HCT116 (cell line): ENCODE results near the gene ZNRF3. TPM values are rescaled to one million over a fixed set of nuclear protein-coding genes. Genes with fewer than 3 reads are reported as not detected.

Experiments used
- ATAC-seq: fragments of 200-7000 bp; cut with Tn5 transposase; 2 replicates; pipeline ENCODE4 v1.9.1; 2020; ENCODE audit warnings: mild to moderate bottlenecking, moderate library complexity
- BruUV-seq: library from RNA; stranded (reverse); fragments of 400-500 nt; replicated peaks from 2 replicates; lab custom pipeline; 2021; lab: Mats Ljungman, UMichigan
- CTCF ChIA-PET: fragments of 300-600 bp; sonication (Branson Sonifier 250); formaldehyde crosslinking; loops from one replicate; lab custom pipeline; 2021; ENCODE audit warnings: antibody characterized with exemption; lab: Charles Lee
- POLR2A ChIA-PET: fragments of 300-600, 350-600 bp; sonication (Branson Sonifier 250); formaldehyde crosslinking; loops from one replicate; lab custom pipeline; 2021; ENCODE audit warnings: antibody characterized with exemption; lab: Charles Lee
- RAD21 ChIA-PET, 2 experiments: fragments of 300-600 bp; sonication (Branson Sonifier 250); formaldehyde crosslinking; loops; one replicate each; lab custom pipeline; 2023; ENCODE audit warnings: low total read pairs in 2 of 2; ENCODE audit not compliant: uncharacterized antibody in 2 of 2, unreplicated experiment in 2 of 2, low non-redundant PET in 1 of 2; lab: Charles Lee
- DNase-seq: peaks from one replicate; pipeline ENCODE4 v3.0.0-alpha.2; 2010; ENCODE audit warnings: low read depth, low spot score
- H2AFZ ChIP-seq: fragments of 200-600 bp; shearing (Covaris generic), sonication (generic); 2 replicates; pipeline ENCODE4 v1.6.1; 2017; ENCODE audit warnings: low read depth, mixed run types, mixed read lengths, antibody characterized with exemption, low read length; ENCODE audit not compliant: poor library complexity, severe bottlenecking
- H3K27ac ChIP-seq: 2 replicates; pipeline ENCODE4 v1.5.1; 2012; ENCODE audit warnings: low read depth, low read length
- H3K27me3 ChIP-seq: fragments of 200-600 bp; sonication (generic); 2 replicates; pipeline ENCODE4 v1.6.1; 2016; ENCODE audit warnings: mixed run types, low read length, mixed read lengths; ENCODE audit not compliant: insufficient read depth
- H3K36me3 ChIP-seq, 2 experiments: fragments of 200-500 bp in 1 of 2; fragments of 200-600 bp in 1 of 2; sonication (Bioruptor generic) in 1 of 2; sonication (generic) in 1 of 2; 2 replicates each; pipeline versions ENCODE4 v1.5.1 to v1.6.1; 2014 to 2016; ENCODE audit warnings: low read length in 2 of 2, inconsistent platforms in 1 of 2, mixed read lengths in 1 of 2, mixed run types in 1 of 2; ENCODE audit not compliant: insufficient read depth in 2 of 2, control insufficient read depth in 1 of 2
- H3K4me1 ChIP-seq, 2 experiments: fragments of 200-600 bp in 1 of 2; sonication (generic) in 1 of 2; 2 replicates each; pipeline versions ENCODE4 v1.5.1 to v1.6.1; 2012 to 2017; ENCODE audit warnings: low read length in 2 of 2, inconsistent platforms in 1 of 2, mild to moderate bottlenecking in 1 of 2, mixed read lengths in 1 of 2, mixed run types in 1 of 2, moderate library complexity in 1 of 2; ENCODE audit not compliant: insufficient read depth in 2 of 2, control insufficient read depth in 1 of 2
- H3K4me2 ChIP-seq: fragments of 200-600 bp; sonication (generic); 2 replicates; pipeline ENCODE4 v1.6.1; 2017; ENCODE audit warnings: mixed run types, low read length, mixed read lengths
- H3K4me3 ChIP-seq, 2 experiments: fragments of 200-600 bp in 1 of 2; sonication (generic) in 1 of 2; replicated peaks in 1 of 2; 2 replicates each; pipeline ENCODE4 v1.5.1; 2011 to 2016; ENCODE audit warnings: low read length in 2 of 2, control low read depth in 1 of 2, low read depth in 1 of 2, mild to moderate bottlenecking in 1 of 2, mixed read lengths in 1 of 2, mixed run types in 1 of 2
- H3K79me2 ChIP-seq: fragments of 200-600 bp; sonication (generic); 2 replicates; pipeline ENCODE4 v1.6.1; 2017; ENCODE audit warnings: mild to moderate bottlenecking, mixed run types, low read length, moderate library complexity, mixed read lengths; ENCODE audit not compliant: insufficient read depth
- H3K9ac ChIP-seq: fragments of 200-600 bp; sonication (generic); 2 replicates; pipeline ENCODE4 v1.6.1; 2016; ENCODE audit warnings: low read length, mixed read lengths
- H3K9me2 ChIP-seq: fragments of 200-600 bp; sonication (generic), shearing (Covaris generic); 2 replicates; pipeline ENCODE4 v1.6.1; 2017; ENCODE audit warnings: mixed run types, mild to moderate bottlenecking, moderate library complexity; ENCODE audit not compliant: insufficient read depth
- H3K9me3 ChIP-seq, 2 experiments: fragments of 200-500 bp in 1 of 2; fragments of 200-600 bp in 1 of 2; sonication (Bioruptor generic) in 1 of 2; sonication (generic) in 1 of 2; 2 replicates each; pipeline ENCODE4 v1.6.1; 2014 to 2017; ENCODE audit warnings: low read length in 2 of 2, mixed read lengths in 2 of 2, inconsistent platforms in 1 of 2, low read depth in 1 of 2, mild to moderate bottlenecking in 1 of 2, mixed run types in 1 of 2, moderate library complexity in 1 of 2; ENCODE audit not compliant: control insufficient read depth in 1 of 2, insufficient read depth in 1 of 2
- H4K20me1 ChIP-seq: fragments of 200-600 bp; sonication (generic), shearing (Covaris generic); 2 replicates; pipeline ENCODE4 v1.6.1; 2017; ENCODE audit warnings: mixed run types, mild to moderate bottlenecking, moderate library complexity; ENCODE audit not compliant: insufficient read depth
- CTCF ChIP-seq, 3 experiments: fragments of 200-600 bp in 1 of 3; sonication (generic) in 1 of 3; IDR thresholded peaks in 2 of 3; conservative IDR thresholded peaks in 1 of 3; 2 replicates each; pipeline ENCODE4 v1.5.1; 2012 to 2017; ENCODE audit warnings: low read depth in 2 of 3, low read length in 2 of 3, antibody characterized with exemption in 1 of 3, borderline replicate concordance in 1 of 3, control low read depth in 1 of 3, mild to moderate bottlenecking in 1 of 3, mixed read lengths in 1 of 3, mixed run types in 1 of 3, moderate library complexity in 1 of 3; ENCODE audit not compliant: insufficient read depth in 1 of 3
- ELF1 ChIP-seq: IDR thresholded peaks from 2 replicates; pipeline ENCODE4 v1.6.1; 2012; ENCODE audit warnings: low read depth, borderline replicate concordance
- EZH2phosphoT487 ChIP-seq: fragments of 200-600 bp; IDR thresholded peaks from 2 replicates; pipeline ENCODE4 v1.6.1; 2018; ENCODE audit warnings: antibody characterized with exemption, borderline replicate concordance
- MAX ChIP-seq: IDR thresholded peaks from 2 replicates; pipeline ENCODE4 v1.6.1; 2012
- POLR2A ChIP-seq: IDR thresholded peaks from 2 replicates; pipeline ENCODE4 v1.7.0; 2011; ENCODE audit warnings: borderline replicate concordance; ENCODE audit not compliant: insufficient read depth, insufficient read length; ENCODE audit errors: extremely low read depth
- RAD21 ChIP-seq: IDR thresholded peaks from 2 replicates; pipeline ENCODE4 v1.6.1; 2012; ENCODE audit warnings: low read depth, mild to moderate bottlenecking
- SP1 ChIP-seq: IDR thresholded peaks from 2 replicates; pipeline ENCODE4 v1.6.1; 2012; ENCODE audit warnings: low read depth
- SRF ChIP-seq: IDR thresholded peaks from 2 replicates; pipeline ENCODE4 v1.6.1; 2012; ENCODE audit warnings: low read depth
- TCF7L2 ChIP-seq: IDR thresholded peaks from 2 replicates; pipeline ENCODE4 v1.7.0; 2011; ENCODE audit warnings: borderline replicate concordance, inconsistent platforms; ENCODE audit not compliant: insufficient read depth, insufficient read length; ENCODE audit errors: extremely low read depth
- YY1 ChIP-seq: IDR thresholded peaks from 2 replicates; pipeline ENCODE4 v1.6.1; 2011; ENCODE audit warnings: low read length, low read depth, moderate library complexity, mild to moderate bottlenecking; ENCODE audit not compliant: insufficient replicate concordance; ENCODE audit errors: extremely low read depth
- ZFX ChIP-seq: fragments of 450-650 bp; IDR thresholded peaks from 2 replicates; pipeline ENCODE4 v1.6.1; 2017
- intact Hi-C: fragments of 100-400 bp; cut with micrococcal nuclease; formaldehyde crosslinking; loops from 2 replicates; pipeline ENCODE4 v1.10.0; 2022
- total RNA-seq: library from RNA; stranded (reverse); gene quantifications from one replicate; pipeline ENCODE4 v1.2.1, GENCODE V29; 2021; ENCODE audit not compliant: unreplicated experiment
- TF ChIP-seq, protein P1 (sequence below): IDR thresholded peaks from 2 replicates; pipeline ENCODE4 v1.6.1; 2011; ENCODE audit warnings: mild to moderate bottlenecking, low read length, moderate library complexity; ENCODE audit not compliant: insufficient replicate concordance; ENCODE audit errors: extremely low read depth

ZNRF3 gene
- total RNA-seq, 1 experiment from 2014 or later, result 12.2 TPM

DNA sequence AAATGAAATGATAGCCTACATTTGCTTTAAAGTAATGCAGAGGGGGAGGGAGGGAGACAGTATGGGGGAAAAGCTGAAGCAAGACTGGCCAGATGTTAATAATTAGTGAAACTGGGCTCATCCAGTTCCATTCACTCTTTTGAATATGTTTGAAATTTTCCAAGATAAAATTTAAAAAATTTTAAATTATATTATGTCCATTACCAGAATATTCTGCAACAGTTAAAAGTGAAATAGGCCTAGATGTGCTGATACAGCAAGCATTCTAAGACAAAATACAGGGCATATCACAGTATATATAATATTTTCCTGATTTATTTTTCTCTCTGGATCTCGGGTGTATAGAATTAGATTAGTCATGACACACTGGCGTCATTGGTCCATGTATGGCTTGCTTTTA is 13.6 kb upstream of the ZNRF3 start:
- H3K9ac ChIP-seq, result no peak overlapping the region
- no peak overlapping the region for H3K4me3 ChIP-seq
- ChIA-PET CTCF (no interaction called here), RAD21 (no interaction called here), POLR2A (no interaction called here)
- BruUV-seq, result no TSS peak
- H3K4me2 ChIP-seq, result no peak overlapping the region
- H3K27me3 ChIP-seq, result no peaks in the 10 kb centered on the region
- H3K9me2 ChIP-seq, result no peaks in the 10 kb centered on the region
- H3K9me3 ChIP-seq, result no peaks in the 10 kb centered on the region
- H3K4me1 ChIP-seq, result no peaks in the 10 kb centered on the region
- no peak for DNase-seq
- no peak for ATAC-seq
- H3K27ac ChIP-seq, result no peak overlapping the region
- H3K79me2 ChIP-seq, result no peaks in the 10 kb centered on the region
- no peaks in the 10 kb centered on the region for H3K36me3 ChIP-seq
- intact Hi-C loops, result no loop called here
- H4K20me1 ChIP-seq, result no peaks in the 10 kb centered on the region
- H2AFZ ChIP-seq, result no peak overlapping the region
- TF ChIP-seq SP1, result no peak
- TF ChIP-seq TCF7L2, result no peak
- TF ChIP-seq, protein P1, sequence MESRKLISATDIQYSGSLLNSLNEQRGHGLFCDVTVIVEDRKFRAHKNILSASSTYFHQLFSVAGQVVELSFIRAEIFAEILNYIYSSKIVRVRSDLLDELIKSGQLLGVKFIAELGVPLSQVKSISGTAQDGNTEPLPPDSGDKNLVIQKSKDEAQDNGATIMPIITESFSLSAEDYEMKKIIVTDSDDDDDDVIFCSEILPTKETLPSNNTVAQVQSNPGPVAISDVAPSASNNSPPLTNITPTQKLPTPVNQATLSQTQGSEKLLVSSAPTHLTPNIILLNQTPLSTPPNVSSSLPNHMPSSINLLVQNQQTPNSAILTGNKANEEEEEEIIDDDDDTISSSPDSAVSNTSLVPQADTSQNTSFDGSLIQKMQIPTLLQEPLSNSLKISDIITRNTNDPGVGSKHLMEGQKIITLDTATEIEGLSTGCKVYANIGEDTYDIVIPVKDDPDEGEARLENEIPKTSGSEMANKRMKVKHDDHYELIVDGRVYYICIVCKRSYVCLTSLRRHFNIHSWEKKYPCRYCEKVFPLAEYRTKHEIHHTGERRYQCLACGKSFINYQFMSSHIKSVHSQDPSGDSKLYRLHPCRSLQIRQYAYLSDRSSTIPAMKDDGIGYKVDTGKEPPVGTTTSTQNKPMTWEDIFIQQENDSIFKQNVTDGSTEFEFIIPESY, result no peak
- TF ChIP-seq ELF1, result no peak
- TF ChIP-seq EZH2phosphoT487, result no peak
- TF ChIP-seq RAD21, result no peak
- TF ChIP-seq SRF, result no peak
- no peak for TF ChIP-seq YY1
- TF ChIP-seq POLR2A, result no peak
- TF ChIP-seq ZFX, result no peak
- TF ChIP-seq MAX, result no peak
- TF ChIP-seq CTCF (IDR thresholded peaks at IDR 0.05 in 2 of 3, conservative IDR thresholded peaks at IDR 0.05 in 1 of 3; ENCODE audit: borderline replicate concordance in 1 of 3, insufficient read depth in 1 of 3, low read depth in 2 of 3, low read length in 2 of 3), result no peak
- TF ChIP-seq, all 23 proteins: peak for 0
